C1 segment of cervical spinal cord (tissue), 14 donors: Measurements from ENCODE around the gene SMARCA2.
A peak's percentile ranks its signal among the peaks of the same experiment; 100 is the strongest.

ENCODE experiments used
- DNase-seq, 14 donors: peaks; one replicate each; lab custom pipeline; 2025; lab: John Stamatoyannopoulos, UW

SMARCA2 gene

GRCh38 chr9:2242831-2243330, 227.7 kb downstream of the SMARCA2 start:
- peak in 1 of 14 donors; percentile 60 for DNase-seq
